HUES6 (cell line): Measurements from ENCODE around the gene CBX7.

ENCODE experiments used
- H3K27ac ChIP-seq: 2 replicates; pipeline ENCODE4 v1.7.0; 2013; ENCODE audit warnings: low read depth, mild to moderate bottlenecking, low read length, inconsistent platforms
- H3K27me3 ChIP-seq: 2 replicates; pipeline ENCODE4 v1.6.1; 2013; ENCODE audit warnings: low read length; ENCODE audit not compliant: control insufficient read depth, insufficient read depth
- H3K36me3 ChIP-seq: 2 replicates; pipeline ENCODE4 v1.6.1; 2013; ENCODE audit warnings: low read length; ENCODE audit not compliant: control insufficient read depth, insufficient read depth
- H3K4me1 ChIP-seq: 2 replicates; pipeline ENCODE4 v1.6.1; 2013; ENCODE audit warnings: low read length; ENCODE audit not compliant: control insufficient read depth, insufficient read depth
- H3K4me3 ChIP-seq: 2 replicates; pipeline ENCODE4 v1.5.1; 2013; ENCODE audit warnings: low read depth, low read length
- H3K9ac ChIP-seq: one replicate; pipeline ENCODE4 v1.6.1; 2013; ENCODE audit warnings: mild to moderate bottlenecking, low read length
- H3K9me3 ChIP-seq: 2 replicates; pipeline ENCODE4 v1.6.1; 2013; ENCODE audit warnings: low read depth, low read length; ENCODE audit not compliant: control insufficient read depth, insufficient read depth

CBX7 gene

GRCh38 chr22:39152024-39152510, 413 bp downstream of the CBX7 start:
- no peaks in the 10 kb centered on the region for H3K9me3 ChIP-seq
- no peaks in the 10 kb centered on the region for H3K36me3 ChIP-seq
- H3K4me3 ChIP-seq = peak overlapping the region; percentile 50
- peaks cover 35% of the 10 kb centered on the region for H3K27me3 ChIP-seq
- no peak overlapping the region for H3K27ac ChIP-seq
- H3K9ac ChIP-seq = no peak overlapping the region
- H3K4me1 ChIP-seq = peaks cover 16% of the 10 kb centered on the region

GRCh38 chr22:39151329-39151975, 1.0 kb downstream of the CBX7 start:
- Histone ChIP-seq H3K9me3 (no peaks in the 10 kb centered on the region), H3K9ac (no peak overlapping the region), H3K4me1 (peaks cover 16% of the 10 kb centered on the region), H3K4me3 (peak overlapping the region; percentile 50; the same call in 1 of the 2 replicates), H3K27ac (no peak overlapping the region), H3K36me3 (no peaks in the 10 kb centered on the region), H3K27me3 (peaks cover 35% of the 10 kb centered on the region)

GRCh38 chr22:39150848-39151215, 1.6 kb downstream of the CBX7 start:
- Histone ChIP-seq H3K4me3 (no peak overlapping the region), H3K27ac (no peak overlapping the region), H3K9ac (no peak overlapping the region), H3K36me3 (no peaks in the 10 kb centered on the region), H3K9me3 (no peaks in the 10 kb centered on the region), H3K27me3 (peaks cover 31% of the 10 kb centered on the region), H3K4me1 (peaks cover 20% of the 10 kb centered on the region)

- Histone ChIP-seq H3K4me3 (no peak overlapping the region), H3K27me3 (peaks cover 25% of the 10 kb centered on the region), H3K27ac (no peak overlapping the region), H3K9me3 (no peaks in the 10 kb centered on the region), H3K4me1 (peaks cover 20% of the 10 kb centered on the region), H3K9ac (no peak overlapping the region), H3K36me3 (no peaks in the 10 kb centered on the region)
Measured at GRCh38 chr22:39149915-39150847, 2.3 kb downstream of the CBX7 start.

GRCh38 chr22:39148727-39149535, 3.5 kb downstream of the CBX7 start:
- peaks cover 15% of the 10 kb centered on the region for H3K27me3 ChIP-seq
- no peak overlapping the region for H3K4me3 ChIP-seq
- no peak overlapping the region for H3K27ac ChIP-seq
- no peaks in the 10 kb centered on the region for H3K9me3 ChIP-seq
- no peak overlapping the region for H3K9ac ChIP-seq
- H3K36me3 ChIP-seq = no peaks in the 10 kb centered on the region
- H3K4me1 ChIP-seq = peaks cover 28% of the 10 kb centered on the region

- Histone ChIP-seq H3K4me1 (peaks cover 33% of the 10 kb centered on the region), H3K9me3 (no peaks in the 10 kb centered on the region), H3K4me3 (no peak overlapping the region), H3K27me3 (peaks cover 7% of the 10 kb centered on the region), H3K36me3 (no peaks in the 10 kb centered on the region), H3K27ac (no peak overlapping the region), H3K9ac (no peak overlapping the region)
Measured at GRCh38 chr22:39148026-39148726, 4.3 kb downstream of the CBX7 start.

GRCh38 chr22:39147335-39148025, 5.0 kb downstream of the CBX7 start:
- Histone ChIP-seq H3K4me3 (no peak overlapping the region), H3K27ac (no peak overlapping the region), H3K4me1 (peaks cover 33% of the 10 kb centered on the region), H3K36me3 (no peaks in the 10 kb centered on the region), H3K9me3 (no peaks in the 10 kb centered on the region), H3K27me3 (peaks cover 3% of the 10 kb centered on the region; the same call in 1 of the 2 replicates), H3K9ac (no peak overlapping the region)

- H3K4me3 ChIP-seq = peak overlapping the region; percentile 59
- no peaks in the 10 kb centered on the region for H3K36me3 ChIP-seq
- peak overlapping the region; percentile 45 for H3K9ac ChIP-seq
- H3K4me1 ChIP-seq = peaks cover 30% of the 10 kb centered on the region
- no peaks in the 10 kb centered on the region for H3K9me3 ChIP-seq
- H3K27me3 ChIP-seq = no peaks in the 10 kb centered on the region
- no peak overlapping the region for H3K27ac ChIP-seq
Measured at GRCh38 chr22:39146256-39147101, 6.0 kb downstream of the CBX7 start.

GRCh38 chr22:39144101-39144767, 8.2 kb downstream of the CBX7 start:
- no peaks in the 10 kb centered on the region for H3K27me3 ChIP-seq
- H3K9me3 ChIP-seq = no peaks in the 10 kb centered on the region
- H3K36me3 ChIP-seq = no peaks in the 10 kb centered on the region
- peaks cover 27% of the 10 kb centered on the region for H3K4me1 ChIP-seq
- H3K27ac ChIP-seq = no peak overlapping the region
- H3K9ac ChIP-seq = peak overlapping the region; percentile 55
- H3K4me3 ChIP-seq = peak overlapping the region; percentile 99
